ENCODE results near the gene TMEM59L.
A peak's percentile ranks its signal among the peaks of the same experiment; 100 is the strongest.

Gene TMEM59L

GRCh38 chr19:18612772-18613588 lies at the start of gene TMEM59L:
Gene TMEM59L (plus strand): TSS chr19:18612870. CDS start chr19:18612959, 89 bp downstream.
- Histone ChIP-seq H3K27ac (no peak within 1 kb of the TSS), H3K4me3 (peak within 1 kb of the TSS in 6 of 7 experiments; percentile 11 to 40 (median 20))

- Histone ChIP-seq H3K27ac (no peak overlapping the region), H3K4me3 (no peak overlapping the region)
These were observed 45.7 kb upstream of the TMEM59L start for GRCh38 chr19:18566953-18567352.

GRCh38 chr19:18568367-18568766 lies 44.3 kb upstream of the TMEM59L start:
- Histone ChIP-seq H3K27ac (no peak overlapping the region), H3K4me3 (no peak overlapping the region)

- peak within 1 kb of the TSS; percentile 73 to 98 (median 93) for H3K27ac ChIP-seq
- peak within 1 kb of the TSS; percentile 75 to 99 (median 85) for H3K4me3 ChIP-seq
These were observed 40.9 kb upstream of the TMEM59L start, which contains the start of gene UBA52 for GRCh38 chr19:18571564-18572344. Gene UBA52 (plus strand): TSS chr19:18571857. CDS start chr19:18573301, 1,444 bp downstream.

GRCh38 chr19:18574691-18575291 lies 37.9 kb upstream of the TMEM59L start:
- H3K4me3 ChIP-seq = no peak overlapping the region

GRCh38 chr19:18576383-18576782 lies 36.3 kb upstream of the TMEM59L start:
- no peak overlapping the region for H3K27ac ChIP-seq
- no peak overlapping the region for H3K4me3 ChIP-seq

More at GRCh38 chr19:18574691-18575291, 37.9 kb upstream of the TMEM59L start:
- H3K27ac ChIP-seq = no peak overlapping the region

- H3K4me3 ChIP-seq = no peak overlapping the region
- H3K27ac ChIP-seq = no peak overlapping the region
These were observed 35.2 kb upstream of the TMEM59L start for GRCh38 chr19:18577365-18577914.

GRCh38 chr19:18580311-18580710 lies 32.4 kb upstream of the TMEM59L start:
- Histone ChIP-seq H3K27ac (no peak overlapping the region), H3K4me3 (no peak overlapping the region)

GRCh38 chr19:18586306-18586705 lies 26.4 kb upstream of the TMEM59L start:
- H3K4me3 ChIP-seq = no peak overlapping the region
- no peak overlapping the region for H3K27ac ChIP-seq

GRCh38 chr19:18587561-18587960 lies 25.1 kb upstream of the TMEM59L start:
- H3K27ac ChIP-seq = peak overlapping the region in 10 of 21 experiments; percentile 73 to 97 (median 92)

GRCh38 chr19:18587962-18588610 lies 24.6 kb upstream of the TMEM59L start:
- Histone ChIP-seq H3K4me3 (peak overlapping the region; percentile 49 to 93 (median 83)), H3K27ac (peak overlapping the region in 20 of 21 experiments; percentile 73 to 98 (median 91))

More at GRCh38 chr19:18587561-18587960, 25.1 kb upstream of the TMEM59L start:
- no peak overlapping the region for H3K4me3 ChIP-seq

- peak within 1 kb of the TSS; percentile 49 to 93 (median 83) for H3K4me3 ChIP-seq
- H3K27ac ChIP-seq = peak within 1 kb of the TSS; percentile 68 to 98 (median 91)
These were observed 23.9 kb upstream of the TMEM59L start, which contains the start of gene REX1BD for GRCh38 chr19:18588611-18589379. Gene REX1BD (plus strand): TSS chr19:18588798. CDS start chr19:18588802, 4 bp downstream.

GRCh38 chr19:18589380-18590272 lies 23.0 kb upstream of the TMEM59L start:
- peak overlapping the region; percentile 68 to 98 (median 91) for H3K27ac ChIP-seq
- H3K4me3 ChIP-seq = peak overlapping the region; percentile 49 to 93 (median 83)

- H3K27ac ChIP-seq = peak overlapping the region in 4 of 21 experiments; percentile 13 to 92 (median 82)
- peak overlapping the region in 4 of 7 experiments; percentile 59 to 91 (median 72) for H3K4me3 ChIP-seq
These were observed 22.1 kb upstream of the TMEM59L start for GRCh38 chr19:18590273-18591272.

GRCh38 chr19:18591735-18592385 lies 20.8 kb upstream of the TMEM59L start:
- Histone ChIP-seq H3K4me3 (no peak overlapping the region), H3K27ac (no peak overlapping the region)
